Measurements from ENCODE around the gene DPP8.

DNA sequence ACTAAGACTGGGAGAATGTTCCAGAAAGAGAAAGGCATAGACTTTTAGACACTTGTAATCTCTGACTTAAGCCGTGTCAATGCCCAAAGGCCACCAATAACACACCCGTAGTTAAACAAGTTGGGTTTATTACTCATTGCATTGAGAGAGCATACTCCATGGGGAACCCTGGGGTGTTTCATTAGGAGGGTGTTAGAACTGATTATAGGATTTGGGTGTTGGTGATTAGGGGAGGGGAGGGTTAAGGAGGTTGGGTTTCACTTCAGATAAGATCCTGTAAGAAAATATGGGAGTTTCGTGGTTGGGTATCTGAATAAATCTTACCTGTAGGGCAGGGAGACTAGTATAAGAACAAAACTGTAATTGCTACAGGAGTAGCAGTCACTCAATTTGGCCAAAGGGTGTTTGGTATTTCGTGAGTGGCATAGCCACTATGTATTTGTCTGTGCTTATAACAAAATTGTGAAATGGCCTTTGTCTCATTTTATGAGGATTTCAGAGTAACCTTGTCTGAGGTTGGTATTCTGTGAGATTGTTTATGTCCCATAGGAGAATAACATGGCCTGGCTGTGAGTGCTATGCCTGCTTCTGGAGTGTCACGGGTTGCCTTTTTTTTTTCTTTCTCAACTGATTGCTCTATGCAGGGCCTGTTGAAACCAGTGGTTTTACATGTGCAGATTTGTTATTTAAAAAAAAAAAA lies 15.7 kb upstream of the DPP8 start:
- TF ChIP-seq, protein P1, sequence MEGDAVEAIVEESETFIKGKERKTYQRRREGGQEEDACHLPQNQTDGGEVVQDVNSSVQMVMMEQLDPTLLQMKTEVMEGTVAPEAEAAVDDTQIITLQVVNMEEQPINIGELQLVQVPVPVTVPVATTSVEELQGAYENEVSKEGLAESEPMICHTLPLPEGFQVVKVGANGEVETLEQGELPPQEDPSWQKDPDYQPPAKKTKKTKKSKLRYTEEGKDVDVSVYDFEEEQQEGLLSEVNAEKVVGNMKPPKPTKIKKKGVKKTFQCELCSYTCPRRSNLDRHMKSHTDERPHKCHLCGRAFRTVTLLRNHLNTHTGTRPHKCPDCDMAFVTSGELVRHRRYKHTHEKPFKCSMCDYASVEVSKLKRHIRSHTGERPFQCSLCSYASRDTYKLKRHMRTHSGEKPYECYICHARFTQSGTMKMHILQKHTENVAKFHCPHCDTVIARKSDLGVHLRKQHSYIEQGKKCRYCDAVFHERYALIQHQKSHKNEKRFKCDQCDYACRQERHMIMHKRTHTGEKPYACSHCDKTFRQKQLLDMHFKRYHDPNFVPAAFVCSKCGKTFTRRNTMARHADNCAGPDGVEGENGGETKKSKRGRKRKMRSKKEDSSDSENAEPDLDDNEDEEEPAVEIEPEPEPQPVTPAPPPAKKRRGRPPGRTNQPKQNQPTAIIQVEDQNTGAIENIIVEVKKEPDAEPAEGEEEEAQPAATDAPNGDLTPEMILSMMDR (IDR thresholded peaks at IDR 0.05) = no peak
- no peak for TF ChIP-seq KDM5A (IDR thresholded peaks at IDR 0.05)
- no peak for TF ChIP-seq POLR2A (IDR thresholded peaks at IDR 0.05; ENCODE audit: low read length)
- TF ChIP-seq CEBPB (IDR thresholded peaks at IDR 0.05) = no peak
- TF ChIP-seq, protein P2, sequence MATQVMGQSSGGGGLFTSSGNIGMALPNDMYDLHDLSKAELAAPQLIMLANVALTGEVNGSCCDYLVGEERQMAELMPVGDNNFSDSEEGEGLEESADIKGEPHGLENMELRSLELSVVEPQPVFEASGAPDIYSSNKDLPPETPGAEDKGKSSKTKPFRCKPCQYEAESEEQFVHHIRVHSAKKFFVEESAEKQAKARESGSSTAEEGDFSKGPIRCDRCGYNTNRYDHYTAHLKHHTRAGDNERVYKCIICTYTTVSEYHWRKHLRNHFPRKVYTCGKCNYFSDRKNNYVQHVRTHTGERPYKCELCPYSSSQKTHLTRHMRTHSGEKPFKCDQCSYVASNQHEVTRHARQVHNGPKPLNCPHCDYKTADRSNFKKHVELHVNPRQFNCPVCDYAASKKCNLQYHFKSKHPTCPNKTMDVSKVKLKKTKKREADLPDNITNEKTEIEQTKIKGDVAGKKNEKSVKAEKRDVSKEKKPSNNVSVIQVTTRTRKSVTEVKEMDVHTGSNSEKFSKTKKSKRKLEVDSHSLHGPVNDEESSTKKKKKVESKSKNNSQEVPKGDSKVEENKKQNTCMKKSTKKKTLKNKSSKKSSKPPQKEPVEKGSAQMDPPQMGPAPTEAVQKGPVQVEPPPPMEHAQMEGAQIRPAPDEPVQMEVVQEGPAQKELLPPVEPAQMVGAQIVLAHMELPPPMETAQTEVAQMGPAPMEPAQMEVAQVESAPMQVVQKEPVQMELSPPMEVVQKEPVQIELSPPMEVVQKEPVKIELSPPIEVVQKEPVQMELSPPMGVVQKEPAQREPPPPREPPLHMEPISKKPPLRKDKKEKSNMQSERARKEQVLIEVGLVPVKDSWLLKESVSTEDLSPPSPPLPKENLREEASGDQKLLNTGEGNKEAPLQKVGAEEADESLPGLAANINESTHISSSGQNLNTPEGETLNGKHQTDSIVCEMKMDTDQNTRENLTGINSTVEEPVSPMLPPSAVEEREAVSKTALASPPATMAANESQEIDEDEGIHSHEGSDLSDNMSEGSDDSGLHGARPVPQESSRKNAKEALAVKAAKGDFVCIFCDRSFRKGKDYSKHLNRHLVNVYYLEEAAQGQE (IDR thresholded peaks at IDR 0.05) = no peak
- TF ChIP-seq SMC3 (IDR thresholded peaks at IDR 0.05) = no peak
- no peak for TF ChIP-seq CHD4 (IDR thresholded peaks at IDR 0.05; ENCODE audit: borderline replicate concordance)
- TF ChIP-seq, protein P3, sequence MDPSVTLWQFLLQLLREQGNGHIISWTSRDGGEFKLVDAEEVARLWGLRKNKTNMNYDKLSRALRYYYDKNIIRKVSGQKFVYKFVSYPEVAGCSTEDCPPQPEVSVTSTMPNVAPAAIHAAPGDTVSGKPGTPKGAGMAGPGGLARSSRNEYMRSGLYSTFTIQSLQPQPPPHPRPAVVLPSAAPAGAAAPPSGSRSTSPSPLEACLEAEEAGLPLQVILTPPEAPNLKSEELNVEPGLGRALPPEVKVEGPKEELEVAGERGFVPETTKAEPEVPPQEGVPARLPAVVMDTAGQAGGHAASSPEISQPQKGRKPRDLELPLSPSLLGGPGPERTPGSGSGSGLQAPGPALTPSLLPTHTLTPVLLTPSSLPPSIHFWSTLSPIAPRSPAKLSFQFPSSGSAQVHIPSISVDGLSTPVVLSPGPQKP (IDR thresholded peaks at IDR 0.05; ENCODE audit: low read depth, low read length) = no peak
- no peak for TF ChIP-seq JUNB (IDR thresholded peaks at IDR 0.05)
- no peak for TF ChIP-seq MAFK (IDR thresholded peaks at IDR 0.05; ENCODE audit: partially characterized antibody)
- TF ChIP-seq CHD2 (IDR thresholded peaks at IDR 0.05; ENCODE audit: low read length, partially characterized antibody) = no peak
- no peak for TF ChIP-seq BHLHE40 (IDR thresholded peaks at IDR 0.05; ENCODE audit: low read depth, low read length)
- no peak for TF ChIP-seq ESRRA (IDR thresholded peaks at IDR 0.05; ENCODE audit: borderline replicate concordance, low read length)

All from A549 (cell line).